CD4-positive, alpha-beta T cell (primary cell): Measurements from ENCODE around the gene DESI1. TPM values are rescaled to one million over a fixed set of nuclear protein-coding genes. Genes with fewer than 3 reads are reported as not detected.

Source experiments
- ATAC-seq: fragments of 200-7000 bp; cut with Tn5 transposase; one replicate; pipeline ENCODE4 v1.10.0; 2022; ENCODE audit warnings: mild to moderate bottlenecking; ENCODE audit not compliant: poor library complexity
- CTCF ChIA-PET: fragments of 350-600 bp; sonication (Branson Sonifier 250); formaldehyde crosslinking; loops from one replicate; lab custom pipeline; 2021; ENCODE audit warnings: antibody characterized with exemption, inconsistent platforms; lab: Charles Lee
- POLR2A ChIA-PET: fragments of 350-600 bp; sonication (Branson Sonifier 250); formaldehyde crosslinking; loops from one replicate; lab custom pipeline; 2021; ENCODE audit warnings: antibody characterized with exemption, inconsistent platforms; lab: Charles Lee
- DNase-seq, 14 experiments: peaks; one replicate each; pipeline ENCODE4 v3.0.0-alpha.2; 2013 to 2020; ENCODE audit warnings: mixed read lengths in 2 of 14
- H3K27ac ChIP-seq, 2 donors: one replicate each; pipeline versions ENCODE4 v1.5.1 to v1.7.0; 2013; ENCODE audit warnings: low read length in 2 of 2, low read depth in 1 of 2, mild to moderate bottlenecking in 1 of 2
- H3K27me3 ChIP-seq, 2 experiments: 1 replicate in 1 of 2; 2 replicates in 1 of 2; pipeline versions ENCODE4 v1.6.1 to v1.7.0; 2013; ENCODE audit warnings: low read length in 2 of 2, control low read depth in 1 of 2, mild to moderate bottlenecking in 1 of 2, moderate library complexity in 1 of 2; ENCODE audit not compliant: insufficient read depth in 2 of 2, control insufficient read depth in 1 of 2
- H3K36me3 ChIP-seq: one replicate; pipeline ENCODE4 v1.6.1; 2013; ENCODE audit warnings: low read length, control low read depth; ENCODE audit not compliant: insufficient read depth
- H3K4me1 ChIP-seq: one replicate; pipeline ENCODE4 v1.6.1; 2013; ENCODE audit warnings: low read length, control low read depth; ENCODE audit not compliant: insufficient read depth
- H3K4me3 ChIP-seq: one replicate; pipeline ENCODE4 v1.5.1; 2013; ENCODE audit warnings: mild to moderate bottlenecking, low read length, moderate library complexity
- H3K9me3 ChIP-seq, 2 experiments: 1 replicate in 1 of 2; 2 replicates in 1 of 2; pipeline versions ENCODE4 v1.6.1 to v1.7.0; 2013; ENCODE audit warnings: low read length in 2 of 2, mild to moderate bottlenecking in 2 of 2, control low read depth in 1 of 2, moderate library complexity in 1 of 2; ENCODE audit not compliant: control insufficient read depth in 1 of 2, insufficient read depth in 1 of 2
- H3K27ac Mint-ChIP-seq: one replicate; pipeline ENCODE4 v1.8.0; 2020; ENCODE audit warnings: mixed read lengths
- H3K27me3 Mint-ChIP-seq: one replicate; pipeline ENCODE4 v1.8.0; 2021; ENCODE audit warnings: mixed read lengths
- H3K36me3 Mint-ChIP-seq: one replicate; pipeline ENCODE4 v1.8.0; 2021; ENCODE audit warnings: low read depth, mixed read lengths
- H3K4me1 Mint-ChIP-seq: one replicate; pipeline ENCODE4 v1.8.0; 2021; ENCODE audit warnings: low read depth, mixed read lengths
- H3K4me3 Mint-ChIP-seq: one replicate; pipeline ENCODE4 v1.8.0; 2020; ENCODE audit warnings: mild to moderate bottlenecking, mixed read lengths
- H3K9me3 Mint-ChIP-seq: one replicate; pipeline ENCODE4 v1.8.0; 2020; ENCODE audit warnings: mixed read lengths
- CTCF ChIP-seq: fragments of 200-600 bp; IDR thresholded peaks from one replicate; pipeline ENCODE4 v1.8.0; 2022; ENCODE audit warnings: antibody characterized with exemption, mild to moderate bottlenecking
- intact Hi-C, 2 experiments: fragments of 100-400 bp; cut with DNase I in 1 of 2; cut with micrococcal nuclease in 1 of 2; formaldehyde crosslinking; loops; one replicate each; pipeline versions ENCODE4 v1.15.1 to v1.9.0; 2023 to 2025; cut with DNase I, micrococcal nuclease
- polyA plus RNA-seq, 2 donors: library from polyadenylated mRNA; unstranded; fragments of 120-200 nt; gene quantifications; one replicate each; pipeline ENCODE4 v1.2.1, GENCODE V29; 2013
- total RNA-seq, 174 experiments: library from RNA in 2 of 174; stranded (reverse) in 2 of 174; gene quantifications; one replicate each; pipeline ENCODE4 v1.2.3 and lab custom pipeline; 2021 to 2026

The DESI1 gene
- total RNA-seq (10 to 100 TPM; 12.7 to 13.0 TPM), total RNA-seq (lab: John Stamatoyannopoulos, UW) (25.7 to 247 (median 43.7) reads per million in 172 experiments)
- 22.6 TPM for polyA plus RNA-seq (2013, experiment 1 of 2)
- polyA plus RNA-seq (2013, experiment 2 of 2) = 23.4 TPM

- ChIA-PET POLR2A (interaction anchor here (0.7 to 3.8 kb wide), 22 partner anchors 14 to 470 kb away, joined by 3 to 58 read pairs (median 6); partner anchors contain the start of genes ACO2, CCDC134, NDUFA6 and PHF5A), CTCF (interaction anchor here (1.0 to 1.6 kb wide), 3 partner anchors 16 to 47 kb away, joined by 3 to 11 read pairs (median 5); partner anchors contain the start of gene PMM1)
- peak within 1 kb of the TSS; percentile 65 for H3K4me3 ChIP-seq
- H3K9me3 Mint-ChIP-seq = no peaks in the 10 kb centered on the region
- intact Hi-C loops = loop anchor here (1.0 to 10.0 kb wide), 7 partner anchors 29 to 766 kb away; partner anchors contain the start of genes POLR3H (in 2 of the 2), ST13 (in 1 of the 2), TOB2 (in 1 of the 2) and XPNPEP3 (in 1 of the 2)
- DNase-seq = no peak
- H3K4me1 Mint-ChIP-seq = peaks cover 49% of the 10 kb centered on the region
- H3K36me3 ChIP-seq = peaks cover 22% of the 10 kb centered on the region
- peak within 1 kb of the TSS; percentile 95 for H3K4me3 Mint-ChIP-seq
- no peak for TF ChIP-seq CTCF
- H3K4me1 ChIP-seq = peaks cover 39% of the 10 kb centered on the region
- peak; percentile 9 for ATAC-seq
- H3K9me3 ChIP-seq = no peaks in the 10 kb centered on the region
- H3K27me3 Mint-ChIP-seq = no peaks in the 10 kb centered on the region
- peak within 1 kb of the TSS; percentile 95 to 96 for H3K27ac ChIP-seq
- peak within 1 kb of the TSS; percentile 98 for H3K27ac Mint-ChIP-seq
- peaks cover 36% of the 10 kb centered on the region for H3K36me3 Mint-ChIP-seq
- H3K27me3 ChIP-seq = no peaks in the 10 kb centered on the region
Measured at GRCh38 chr22:41620589-41621098, at the start of gene DESI1. TSS of gene DESI1 (minus strand) at chr22:41621043. CDS start at chr22:41620839, 204 bp downstream.

- intact Hi-C loops = loop anchor here in 1 of 2 experiments (10.0 kb wide), 1 partner anchor 406 kb away; the partner anchor contains the start of genes NAGA, PHETA2 and SMDT1
- peaks cover 17% of the 10 kb centered on the region for H3K4me1 ChIP-seq
- no peak overlapping the region for H3K27ac ChIP-seq
- ChIA-PET POLR2A (interaction anchor here (0.6 kb wide), 1 partner anchor 19 kb away, joined by 3 read pairs; the partner anchor contains the start of gene SNU13), CTCF (interaction anchor here (1.4 kb wide), 1 partner anchor 28 kb away, joined by 3 read pairs; no protein-coding TSS in a partner anchor)
- no peaks in the 10 kb centered on the region for H3K27me3 Mint-ChIP-seq
- H3K36me3 Mint-ChIP-seq = peaks cover 33% of the 10 kb centered on the region
- no peak overlapping the region for H3K4me3 ChIP-seq
- H3K9me3 Mint-ChIP-seq = no peaks in the 10 kb centered on the region
- peaks cover 20% of the 10 kb centered on the region for H3K36me3 ChIP-seq
- no peaks in the 10 kb centered on the region for H3K27me3 ChIP-seq
- no peak for DNase-seq
- ATAC-seq = no peak
- TF ChIP-seq CTCF = no peak
- peaks cover 17% of the 10 kb centered on the region for H3K4me1 Mint-ChIP-seq
- H3K9me3 ChIP-seq = no peaks in the 10 kb centered on the region
- H3K4me3 Mint-ChIP-seq = no peak overlapping the region
- H3K27ac Mint-ChIP-seq = peak overlapping the region; percentile 13
Measured at GRCh38 chr22:41668971-41669911, 48.4 kb upstream of the DESI1 start.

GRCh38 chr22:41664951-41665350 is 44.1 kb upstream of the DESI1 start:
- DNase-seq (no peak), ATAC-seq (no peak)
- Mint-ChIP-seq H3K4me1 (peaks cover 13% of the 10 kb centered on the region), H3K36me3 (peaks cover 53% of the 10 kb centered on the region), H3K9me3 (no peaks in the 10 kb centered on the region), H3K27ac (peak overlapping the region; percentile 52), H3K27me3 (no peaks in the 10 kb centered on the region), H3K4me3 (peak overlapping the region; percentile 23)
- Histone ChIP-seq H3K27ac (no peak overlapping the region), H3K4me3 (no peak overlapping the region), H3K9me3 (no peaks in the 10 kb centered on the region), H3K27me3 (no peaks in the 10 kb centered on the region), H3K4me1 (peaks cover 17% of the 10 kb centered on the region), H3K36me3 (peaks cover 43% of the 10 kb centered on the region)
- intact Hi-C loops = loop anchor here in 1 of 2 experiments (10.0 kb wide), 1 partner anchor 410 kb away; the partner anchor contains the start of genes NAGA, PHETA2 and SMDT1
- CTCF ChIA-PET = interaction anchor here (0.9 kb wide), 1 partner anchor 32 kb away, joined by 3 read pairs; no protein-coding TSS in a partner anchor
- POLR2A ChIA-PET = interaction anchor here (0.8 to 1.4 kb wide), 2 partner anchors 24 to 75 kb away, joined by 3 to 4 read pairs; partner anchors contain the start of genes PMM1 and SNU13
- no peak for TF ChIP-seq CTCF
